Type B pancreatic cell (in vitro differentiated cells): Measurements from ENCODE around the gene TXNL4B. TPM values are rescaled to one million over a fixed set of nuclear protein-coding genes. Genes with fewer than 3 reads are reported as not detected.
"Not testable (repeated sequence)": the region's sequence is repeated elsewhere in the genome, so short reads cannot be mapped to it uniquely, and the experiment has no call there.

Experiments
- DNase-seq: peaks from one replicate; pipeline ENCODE4 v3.0.0; 2021; ENCODE audit warnings: mixed read lengths; ENCODE audit not compliant: unreplicated experiment; ENCODE audit errors: extremely low spot score
- H3K27ac Mint-ChIP-seq: 2 replicates; pipeline ENCODE4 v1.8.0; 2021; ENCODE audit warnings: mild to moderate bottlenecking, mixed read lengths
- H3K27me3 Mint-ChIP-seq: 2 replicates; pipeline ENCODE4 v1.8.0; 2021; ENCODE audit warnings: mixed read lengths
- H3K36me3 Mint-ChIP-seq: 2 replicates; pipeline ENCODE4 v1.8.0; 2021; ENCODE audit warnings: mixed read lengths
- H3K4me1 Mint-ChIP-seq: one replicate; pipeline ENCODE4 v1.8.0; 2021; ENCODE audit warnings: mixed read lengths; ENCODE audit not compliant: unreplicated experiment
- H3K4me3 Mint-ChIP-seq: 2 replicates; pipeline ENCODE4 v1.8.0; 2021; ENCODE audit warnings: mild to moderate bottlenecking, mixed read lengths
- H3K9me3 Mint-ChIP-seq: 2 replicates; pipeline ENCODE4 v1.8.0; 2021; ENCODE audit warnings: mixed read lengths
- total RNA-seq: library from RNA; stranded (reverse); gene quantifications from 2 replicates; pipeline ENCODE4 v1.2.1, GENCODE V29; 2021; ENCODE audit warnings: low replicate concordance
- TF ChIP-seq, protein P1 (sequence below): fragments of 200-600 bp; sonication (generic); conservative IDR thresholded peaks from 2 replicates; pipeline ENCODE4 v1.5.0; 2021; ENCODE audit warnings: antibody characterized with exemption, mild to moderate bottlenecking

The TXNL4B gene
- total RNA-seq, 1 donor from 2014 or later: 17.8 TPM

DNA sequence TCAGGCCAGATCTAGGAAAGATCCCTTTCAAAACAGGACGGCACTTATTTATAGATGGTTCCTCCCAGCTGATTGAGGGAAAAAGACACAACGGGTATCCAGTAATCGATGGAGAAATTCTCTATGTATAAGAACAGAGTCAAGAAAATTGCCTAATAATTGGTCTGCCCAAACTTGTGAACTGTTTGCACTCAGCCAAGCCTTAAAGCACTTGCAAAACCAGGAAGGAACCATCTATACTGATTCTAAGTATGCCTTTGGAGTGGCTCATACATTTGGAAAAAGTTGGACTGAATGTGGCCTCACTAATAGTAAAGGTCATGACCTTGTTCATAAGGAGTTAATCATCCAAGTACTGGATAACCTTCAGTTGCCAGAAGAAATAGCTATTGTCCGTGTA is 24.5 kb downstream of the TXNL4B start:
- DNase-seq: no peak
- H3K36me3 Mint-ChIP-seq: peaks cover 3% of the 10 kb centered on the region
- H3K27ac Mint-ChIP-seq: no peak overlapping the region
- peaks cover 4% of the 10 kb centered on the region for H3K4me1 Mint-ChIP-seq
- H3K9me3 Mint-ChIP-seq: no peaks in the 10 kb centered on the region
- peaks cover 2% of the 10 kb centered on the region for H3K27me3 Mint-ChIP-seq
- TF ChIP-seq, protein P1, sequence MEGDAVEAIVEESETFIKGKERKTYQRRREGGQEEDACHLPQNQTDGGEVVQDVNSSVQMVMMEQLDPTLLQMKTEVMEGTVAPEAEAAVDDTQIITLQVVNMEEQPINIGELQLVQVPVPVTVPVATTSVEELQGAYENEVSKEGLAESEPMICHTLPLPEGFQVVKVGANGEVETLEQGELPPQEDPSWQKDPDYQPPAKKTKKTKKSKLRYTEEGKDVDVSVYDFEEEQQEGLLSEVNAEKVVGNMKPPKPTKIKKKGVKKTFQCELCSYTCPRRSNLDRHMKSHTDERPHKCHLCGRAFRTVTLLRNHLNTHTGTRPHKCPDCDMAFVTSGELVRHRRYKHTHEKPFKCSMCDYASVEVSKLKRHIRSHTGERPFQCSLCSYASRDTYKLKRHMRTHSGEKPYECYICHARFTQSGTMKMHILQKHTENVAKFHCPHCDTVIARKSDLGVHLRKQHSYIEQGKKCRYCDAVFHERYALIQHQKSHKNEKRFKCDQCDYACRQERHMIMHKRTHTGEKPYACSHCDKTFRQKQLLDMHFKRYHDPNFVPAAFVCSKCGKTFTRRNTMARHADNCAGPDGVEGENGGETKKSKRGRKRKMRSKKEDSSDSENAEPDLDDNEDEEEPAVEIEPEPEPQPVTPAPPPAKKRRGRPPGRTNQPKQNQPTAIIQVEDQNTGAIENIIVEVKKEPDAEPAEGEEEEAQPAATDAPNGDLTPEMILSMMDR: no peak
- H3K4me3 Mint-ChIP-seq: no peak overlapping the region

DNA sequence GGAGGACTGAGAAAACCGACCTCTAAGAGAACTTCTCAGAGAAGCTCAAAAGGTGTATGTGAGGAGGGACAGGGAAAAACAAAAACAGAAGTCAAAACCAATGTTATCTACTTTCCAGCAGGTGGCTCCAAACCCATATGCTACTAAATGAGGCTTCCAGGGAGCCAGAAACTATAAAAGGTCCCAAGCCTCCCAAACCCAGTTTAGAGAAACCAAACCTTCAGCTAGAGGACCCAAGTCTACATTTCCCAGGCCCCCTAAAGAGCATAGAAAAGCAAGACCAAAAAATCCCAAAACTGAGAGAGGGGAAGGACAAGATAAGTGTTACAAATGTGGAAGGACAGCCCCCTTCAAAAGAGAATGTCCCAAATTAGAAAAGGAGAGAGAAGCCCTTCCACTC is 26.7 kb downstream of the TXNL4B start:
- Mint-ChIP-seq H3K9me3 (no peaks in the 10 kb centered on the region), H3K36me3 (peaks cover 3% of the 10 kb centered on the region), H3K27me3 (peaks cover 2% of the 10 kb centered on the region), H3K4me1 (no peaks in the 10 kb centered on the region), H3K4me3 (no peak overlapping the region), H3K27ac (no peak overlapping the region)
- no peak for DNase-seq
- TF ChIP-seq, protein P1: peak; percentile 75

DNA sequence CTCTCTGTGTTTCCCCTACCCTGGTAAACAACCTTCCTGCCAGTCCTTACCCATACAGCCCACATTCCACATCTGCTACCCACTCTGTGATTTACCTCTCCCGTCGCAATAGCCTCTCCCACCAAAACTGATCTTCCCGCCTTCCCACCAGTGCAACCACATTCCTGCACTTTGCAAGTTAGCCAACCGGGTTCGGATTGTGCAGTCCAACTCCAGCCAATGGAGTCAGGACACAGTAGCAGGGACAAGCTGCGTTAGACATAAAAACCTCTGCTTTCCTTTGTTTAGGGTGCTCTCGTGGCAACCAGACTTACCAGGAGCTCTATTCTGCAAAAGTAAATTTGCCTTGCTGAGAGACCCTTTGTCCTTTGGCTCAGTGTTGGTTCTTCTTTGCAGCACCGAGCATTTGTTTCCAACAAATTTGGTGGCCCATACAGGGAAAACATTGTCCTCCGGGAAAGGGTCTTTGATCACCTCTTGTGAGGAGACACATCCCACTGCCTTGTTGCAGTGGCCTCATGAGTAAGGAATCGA is 29.0 kb downstream of the TXNL4B start:
- Mint-ChIP-seq H3K4me1 (no peaks in the 10 kb centered on the region), H3K9me3 (no peaks in the 10 kb centered on the region), H3K4me3 (no peak overlapping the region), H3K36me3 (peaks cover 3% of the 10 kb centered on the region), H3K27me3 (peaks cover 2% of the 10 kb centered on the region), H3K27ac (no peak overlapping the region)
- TF ChIP-seq, protein P1: no peak
- DNase-seq: no peak

DNA sequence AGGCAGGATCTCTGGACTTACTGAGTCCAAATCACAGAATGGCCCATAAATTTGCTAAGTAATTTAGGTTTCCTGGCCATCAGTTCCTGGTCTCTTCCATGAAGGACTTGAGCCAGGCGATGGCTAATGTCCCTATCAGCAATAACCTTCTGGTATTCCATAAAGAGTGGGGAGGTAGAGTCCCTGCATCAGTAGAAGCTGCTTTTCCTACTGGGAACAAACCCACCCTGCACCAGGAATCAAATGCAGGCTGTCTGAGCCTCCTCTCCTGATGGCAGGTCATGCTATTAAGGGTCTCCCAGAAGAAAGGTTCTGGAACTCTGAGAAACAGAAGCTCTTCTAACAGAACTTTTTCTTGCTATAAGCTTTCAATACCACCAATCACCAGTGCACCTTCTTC is 31.9 kb downstream of the TXNL4B start:
- H3K27ac Mint-ChIP-seq: no peak overlapping the region
- TF ChIP-seq, protein P1: no peak

DNA sequence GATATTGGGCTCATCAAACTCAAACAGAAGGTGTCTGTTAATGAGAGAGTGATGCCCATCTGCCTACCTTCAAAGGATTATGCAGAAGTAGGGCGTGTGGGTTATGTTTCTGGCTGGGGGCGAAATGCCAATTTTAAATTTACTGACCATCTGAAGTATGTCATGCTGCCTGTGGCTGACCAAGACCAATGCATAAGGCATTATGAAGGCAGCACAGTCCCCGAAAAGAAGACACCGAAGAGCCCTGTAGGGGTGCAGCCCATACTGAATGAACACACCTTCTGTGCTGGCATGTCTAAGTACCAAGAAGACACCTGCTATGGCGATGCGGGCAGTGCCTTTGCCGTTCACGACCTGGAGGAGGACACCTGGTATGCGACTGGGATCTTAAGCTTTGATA is 33.0 kb downstream of the TXNL4B start:
- Mint-ChIP-seq H3K27me3 (peaks cover 3% of the 10 kb centered on the region), H3K27ac (no peak overlapping the region), H3K36me3 (peaks cover 3% of the 10 kb centered on the region), H3K4me1 (no peaks in the 10 kb centered on the region), H3K9me3 (no peaks in the 10 kb centered on the region), H3K4me3 (no peak overlapping the region)
- TF ChIP-seq, protein P1: no peak
- no peak for DNase-seq

More for the DNA sequence above, 31.9 kb downstream of the TXNL4B start:
- Mint-ChIP-seq H3K36me3 (peaks cover 3% of the 10 kb centered on the region), H3K4me1 (no peaks in the 10 kb centered on the region), H3K27me3 (peaks cover 3% of the 10 kb centered on the region), H3K4me3 (no peak overlapping the region), H3K9me3 (no peaks in the 10 kb centered on the region)
- no peak for DNase-seq

DNA sequence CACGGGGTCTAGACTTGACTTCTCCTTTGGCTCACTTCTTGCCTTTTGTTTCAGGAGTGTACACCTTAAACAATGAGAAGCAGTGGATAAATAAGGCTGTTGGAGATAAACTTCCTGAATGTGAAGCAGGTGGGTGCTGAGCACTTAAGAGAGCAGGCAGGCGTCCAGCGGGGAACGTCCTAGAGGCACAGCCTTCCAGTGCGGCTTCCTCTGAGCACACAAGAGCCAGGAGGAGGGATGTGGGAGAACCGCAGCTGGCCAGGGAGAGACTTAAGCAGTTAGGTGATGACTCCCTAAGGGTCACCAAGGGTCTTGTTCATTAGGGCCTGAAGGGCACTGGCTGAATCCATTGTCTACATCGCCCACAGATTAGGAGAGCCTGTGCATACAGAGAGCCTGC is 34.4 kb downstream of the TXNL4B start:
- H3K36me3 Mint-ChIP-seq, H3K9me3 Mint-ChIP-seq, DNase-seq, H3K4me1 Mint-ChIP-seq, H3K27me3 Mint-ChIP-seq, H3K4me3 Mint-ChIP-seq, H3K27ac Mint-ChIP-seq: not testable (repeated sequence)

DNA sequence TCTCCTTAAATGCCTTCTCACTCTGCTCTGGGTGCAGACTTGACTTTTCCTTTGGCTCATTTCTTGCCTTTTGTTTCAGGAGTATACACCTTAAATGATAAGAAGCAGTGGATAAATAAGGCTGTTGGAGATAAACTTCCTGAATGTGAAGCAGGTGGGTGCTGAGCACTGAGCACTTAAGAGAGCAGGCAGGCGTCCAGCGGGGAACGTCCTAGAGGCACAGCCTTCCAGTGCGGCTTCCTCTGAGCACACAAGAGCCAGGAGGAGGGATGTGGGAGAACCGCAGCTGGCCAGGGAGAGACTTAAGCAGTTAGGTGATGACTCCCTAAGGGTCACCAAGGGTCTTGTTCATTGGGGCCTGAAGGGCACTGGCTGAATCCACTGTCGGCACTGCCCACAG is 36.1 kb downstream of the TXNL4B start:
- not testable (repeated sequence) for H3K36me3 Mint-ChIP-seq, H3K4me1 Mint-ChIP-seq, DNase-seq, H3K4me3 Mint-ChIP-seq, H3K27me3 Mint-ChIP-seq, H3K27ac Mint-ChIP-seq, H3K9me3 Mint-ChIP-seq
